GM12878 (cell line): ENCODE data around the gene PLAC9. TPM values are rescaled to one million over a fixed set of nuclear protein-coding genes. Genes with fewer than 3 reads are reported as not detected.

ENCODE experiments used
- ATAC-seq: fragments of 200-7000 bp; cut with Tn5 transposase; 3 replicates; pipeline ENCODE4 v1.9.1; 2020; ENCODE audit warnings: mild to moderate bottlenecking, moderate library complexity
- BruUV-seq: library from RNA; stranded (reverse); fragments of 400-500 nt; replicated peaks from 2 replicates; lab custom pipeline; 2021; lab: Mats Ljungman, UMichigan
- CTCF ChIA-PET: fragments of 300-600 bp; sonication (Branson Sonifier 250); formaldehyde crosslinking; extraction: SDS; loops from one replicate; lab custom pipeline; 2021; ENCODE audit warnings: inconsistent platforms; lab: Yijun Ruan, JAX
- POLR2A ChIA-PET: fragments of 350-600 bp; formaldehyde crosslinking; extraction: SDS; loops from one replicate; lab custom pipeline; 2021; ENCODE audit warnings: inconsistent platforms; lab: Charles Lee
- RAD21 ChIA-PET: fragments of 300-600 bp; sonication (Branson Sonifier 250); formaldehyde crosslinking; loops from one replicate; lab custom pipeline; 2023; ENCODE audit warnings: antibody characterized with exemption; ENCODE audit not compliant: unreplicated experiment; lab: Charles Lee
- SMC1A ChIA-PET: fragments of 300-600 bp; sonication (Branson Sonifier 250); formaldehyde crosslinking; loops from one replicate; lab custom pipeline; 2023; ENCODE audit not compliant: unreplicated experiment, uncharacterized antibody; lab: Charles Lee
- DNase-seq: peaks from one replicate; pipeline ENCODE4 v3.0.0-alpha.2; 2011; ENCODE audit warnings: low read depth, low spot score
- FAIRE-seq: peaks from 3 replicates; lab custom pipeline; 2011; peaks lifted over from hg19 to GRCh38; lab: Jason Lieb, UNC
- H2AFZ ChIP-seq: 2 replicates; pipeline ENCODE4 v1.6.0; 2011; ENCODE audit warnings: low read depth, low read length, control low read depth; ENCODE audit not compliant: control insufficient read depth
- H3K27ac ChIP-seq: 2 replicates; pipeline ENCODE4 v1.5.1; 2011; ENCODE audit warnings: control low read depth; ENCODE audit not compliant: control insufficient read depth, insufficient read depth
- H3K27me3 ChIP-seq, 2 experiments: replicated peaks in 1 of 2; 2 replicates each; pipeline versions ENCODE4 v1.6.0 to v1.6.1; 2011; ENCODE audit warnings: low read length in 1 of 2; ENCODE audit not compliant: control insufficient read depth in 2 of 2, insufficient read depth in 2 of 2
- H3K36me3 ChIP-seq, 2 experiments: 2 replicates each; pipeline ENCODE4 v1.5.1; 2011; ENCODE audit warnings: low read length in 1 of 2; ENCODE audit not compliant: control insufficient read depth in 2 of 2, insufficient read depth in 2 of 2
- H3K4me1 ChIP-seq: 2 replicates; pipeline ENCODE4 v1.6.1; 2011; ENCODE audit warnings: mild to moderate bottlenecking, low read length, moderate library complexity, mixed read lengths; ENCODE audit not compliant: control insufficient read depth, insufficient read depth
- H3K4me2 ChIP-seq: 2 replicates; pipeline ENCODE4 v1.6.0; 2011; ENCODE audit warnings: control low read depth; ENCODE audit not compliant: control insufficient read depth, insufficient read depth
- H3K4me3 ChIP-seq: fragments of 200-600 bp; sonication (generic); 2 replicates; pipeline ENCODE4 v1.5.1; 2016
- H3K79me2 ChIP-seq: 2 replicates; pipeline ENCODE4 v1.6.0; 2011; ENCODE audit warnings: low read length; ENCODE audit not compliant: control insufficient read depth, insufficient read depth
- H3K9ac ChIP-seq: 2 replicates; pipeline ENCODE4 v1.8.0; 2011; ENCODE audit warnings: low read length, control low read depth, mixed read lengths; ENCODE audit not compliant: control insufficient read depth, insufficient read depth
- H3K9me3 ChIP-seq: replicated peaks from 3 replicates; pipeline ENCODE4 v1.5.1; 2011; ENCODE audit warnings: mild to moderate bottlenecking, low read length; ENCODE audit not compliant: control insufficient read depth, insufficient read depth
- H4K20me1 ChIP-seq: 2 replicates; pipeline ENCODE4 v1.6.0; 2011; ENCODE audit not compliant: control insufficient read depth, insufficient read depth
- BACH1 ChIP-seq: fragments of 450-650 bp; IDR thresholded peaks from 2 replicates; pipeline ENCODE4 v1.6.1; 2017; ENCODE audit warnings: mild to moderate bottlenecking, borderline replicate concordance
- BCLAF1 ChIP-seq: fragments of 450-650 bp; IDR thresholded peaks from 2 replicates; pipeline ENCODE4 v1.6.1; 2017; ENCODE audit warnings: antibody characterized with exemption, mild to moderate bottlenecking, moderate library complexity
- CHD2 ChIP-seq: IDR thresholded peaks from 2 replicates; pipeline ENCODE4 v1.6.1; 2011; ENCODE audit warnings: low read depth, low read length, improper control_type of control experiment, borderline replicate concordance
- CREB1 ChIP-seq: IDR thresholded peaks from 2 replicates; pipeline ENCODE4 v1.6.1; 2012; ENCODE audit warnings: low read depth, mild to moderate bottlenecking, inconsistent platforms
- DPF2 ChIP-seq: fragments of 450-650 bp; IDR thresholded peaks from 2 replicates; pipeline ENCODE4 v1.6.1; 2017; ENCODE audit warnings: mild to moderate bottlenecking
- HDAC6 ChIP-seq: fragments of 200-600 bp; sonication (generic); IDR thresholded peaks from one replicate; pipeline ENCODE4 v1.8.0; 2017; ENCODE audit warnings: antibody characterized with exemption; ENCODE audit not compliant: unreplicated experiment
- SRF ChIP-seq, 2 experiments: IDR thresholded peaks; 2 replicates each; pipeline ENCODE4 v1.6.1; 2011; ENCODE audit warnings: low read depth in 2 of 2, low read length in 2 of 2, mild to moderate bottlenecking in 1 of 2, moderate library complexity in 1 of 2
- TARDBP ChIP-seq: IDR thresholded peaks from 2 replicates; pipeline ENCODE4 v1.6.1; 2016; ENCODE audit warnings: borderline replicate concordance
- WRNIP1 ChIP-seq: IDR thresholded peaks from 2 replicates; pipeline ENCODE4 v1.6.1; 2011; ENCODE audit warnings: low read depth, low read length, improper control_type of control experiment, borderline replicate concordance
- WGBS: methylation state at CpG from one replicate; pipeline ENCODE4 v1.1.6; 2016; ENCODE audit warnings: low lambda C conversion rate; ENCODE audit not compliant: insufficient replicate concordance, insufficient coverage; ENCODE audit errors: missing lambda C conversion rate; 5-methylcytosine and 5-hydroxymethylcytosine counted together
- in situ Hi-C: fragments of 300-500 bp; cut with MboI; formaldehyde crosslinking; loops from 9 replicates; pipeline ENCODE4 v1.14.3; 2018; ENCODE audit warnings: mixed read lengths
- intact Hi-C: fragments of 100-400 bp; cut with micrococcal nuclease; formaldehyde crosslinking; loops from one replicate; pipeline ENCODE4 v1.14.2; 2022; ENCODE audit not compliant: unreplicated experiment
- polyA plus RNA-seq, 11 experiments: library from polyadenylated mRNA; depleted of rRNA in 4 of 11; unstranded in 6 of 11; stranded (reverse) in 5 of 11; fragments of >200 nt; fragmentation: Nextera tagmentation in 4 of 11; fragmentation: Illumina TruSeq in 1 of 11; extraction: Ambion mirVana in 4 of 11; extraction: Trizol in 1 of 11; gene quantifications; 1 replicate in 1 of 11; 2 replicates in 10 of 11; pipeline versions ENCODE4 v1.2.1 to v1.2.3, GENCODE V29; 2011 to 2016; ENCODE audit warnings: inconsistent platforms in 2 of 11, missing spikeins in 2 of 11, low read depth in 1 of 11
- total RNA-seq, 4 experiments: library from RNA; depleted of rRNA in 3 of 4; stranded (reverse); fragments of >200 nt in 3 of 4; fragmentation: Illumina TruSeq in 1 of 4; extraction: Trizol in 1 of 4; gene quantifications; 2 replicates each; pipeline versions ENCODE4 v1.2.1 to v1.2.3, GENCODE V29; 2013 to 2021
- TF ChIP-seq, protein P1 (sequence below): fragments of 450-650 bp; formaldehyde crosslinking; IDR thresholded peaks from 2 replicates; pipeline ENCODE4 v1.4.0; 2020; ENCODE audit warnings: mild to moderate bottlenecking, moderate library complexity
- TF ChIP-seq, protein P2 (sequence below): IDR thresholded peaks from 2 replicates; pipeline ENCODE4 v1.6.1; 2012; ENCODE audit warnings: low read depth, low read length, improper control_type of control experiment
- TF ChIP-seq, protein P3 (sequence below): fragments of 450-650 bp; IDR thresholded peaks from 2 replicates; pipeline ENCODE4 v1.6.1; 2017; ENCODE audit warnings: mild to moderate bottlenecking, low read depth, inconsistent platforms; ENCODE audit not compliant: poor library complexity, severe bottlenecking

The PLAC9 gene
- total and polyA plus RNA-seq, 10 of the 15 experiments (the other 5 are each of a cell fraction or from before 2014, with no cell fraction given), result not detected

DNA sequence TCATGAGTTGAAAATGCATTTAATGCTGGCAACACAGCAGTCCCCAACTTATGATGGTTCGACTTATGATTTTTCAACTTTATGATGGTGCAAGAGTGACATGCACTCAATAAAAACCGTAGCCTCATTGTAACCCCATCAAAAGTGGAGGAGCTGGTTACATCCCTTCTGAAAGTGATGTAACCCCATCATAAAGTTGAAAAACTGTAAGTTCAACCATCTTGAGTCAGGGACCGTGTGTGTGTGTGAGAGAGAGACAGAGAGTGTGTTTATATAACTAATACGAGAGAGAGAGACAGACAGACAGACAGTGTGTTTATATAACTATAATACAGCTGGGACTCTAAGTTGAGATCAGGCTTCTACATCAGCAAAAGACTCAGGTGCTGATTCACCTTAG is 51.8 kb downstream of the PLAC9 start (continued):
- TF ChIP-seq, protein P1, sequence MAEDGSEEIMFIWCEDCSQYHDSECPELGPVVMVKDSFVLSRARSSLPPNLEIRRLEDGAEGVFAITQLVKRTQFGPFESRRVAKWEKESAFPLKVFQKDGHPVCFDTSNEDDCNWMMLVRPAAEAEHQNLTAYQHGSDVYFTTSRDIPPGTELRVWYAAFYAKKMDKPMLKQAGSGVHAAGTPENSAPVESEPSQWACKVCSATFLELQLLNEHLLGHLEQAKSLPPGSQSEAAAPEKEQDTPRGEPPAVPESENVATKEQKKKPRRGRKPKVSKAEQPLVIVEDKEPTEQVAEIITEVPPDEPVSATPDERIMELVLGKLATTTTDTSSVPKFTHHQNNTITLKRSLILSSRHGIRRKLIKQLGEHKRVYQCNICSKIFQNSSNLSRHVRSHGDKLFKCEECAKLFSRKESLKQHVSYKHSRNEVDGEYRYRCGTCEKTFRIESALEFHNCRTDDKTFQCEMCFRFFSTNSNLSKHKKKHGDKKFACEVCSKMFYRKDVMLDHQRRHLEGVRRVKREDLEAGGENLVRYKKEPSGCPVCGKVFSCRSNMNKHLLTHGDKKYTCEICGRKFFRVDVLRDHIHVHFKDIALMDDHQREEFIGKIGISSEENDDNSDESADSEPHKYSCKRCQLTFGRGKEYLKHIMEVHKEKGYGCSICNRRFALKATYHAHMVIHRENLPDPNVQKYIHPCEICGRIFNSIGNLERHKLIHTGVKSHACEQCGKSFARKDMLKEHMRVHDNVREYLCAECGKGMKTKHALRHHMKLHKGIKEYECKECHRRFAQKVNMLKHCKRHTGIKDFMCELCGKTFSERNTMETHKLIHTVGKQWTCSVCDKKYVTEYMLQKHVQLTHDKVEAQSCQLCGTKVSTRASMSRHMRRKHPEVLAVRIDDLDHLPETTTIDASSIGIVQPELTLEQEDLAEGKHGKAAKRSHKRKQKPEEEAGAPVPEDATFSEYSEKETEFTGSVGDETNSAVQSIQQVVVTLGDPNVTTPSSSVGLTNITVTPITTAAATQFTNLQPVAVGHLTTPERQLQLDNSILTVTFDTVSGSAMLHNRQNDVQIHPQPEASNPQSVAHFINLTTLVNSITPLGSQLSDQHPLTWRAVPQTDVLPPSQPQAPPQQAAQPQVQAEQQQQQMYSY (CRISPR knock-in tag), result no peak
- no peak for TF ChIP-seq CHD2
- TF ChIP-seq, protein P2, sequence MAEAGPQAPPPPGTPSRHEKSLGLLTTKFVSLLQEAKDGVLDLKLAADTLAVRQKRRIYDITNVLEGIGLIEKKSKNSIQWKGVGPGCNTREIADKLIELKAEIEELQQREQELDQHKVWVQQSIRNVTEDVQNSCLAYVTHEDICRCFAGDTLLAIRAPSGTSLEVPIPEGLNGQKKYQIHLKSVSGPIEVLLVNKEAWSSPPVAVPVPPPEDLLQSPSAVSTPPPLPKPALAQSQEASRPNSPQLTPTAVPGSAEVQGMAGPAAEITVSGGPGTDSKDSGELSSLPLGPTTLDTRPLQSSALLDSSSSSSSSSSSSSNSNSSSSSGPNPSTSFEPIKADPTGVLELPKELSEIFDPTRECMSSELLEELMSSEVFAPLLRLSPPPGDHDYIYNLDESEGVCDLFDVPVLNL, result no peak
- no peak for TF ChIP-seq SRF (IDR thresholded peaks at IDR 0.05; ENCODE audit: low read depth in 2 of 2, low read length in 2 of 2)
- no peak for TF ChIP-seq CREB1

- FAIRE-seq (no peak), ATAC-seq (no peak), DNase-seq (no peak)
- SMC1A ChIA-PET, result interaction anchor here (1.0 to 2.6 kb wide), 5 partner anchors 11 to 42 kb away, joined by 4 to 9 read pairs (median 7); no protein-coding TSS in a partner anchor
- over 99% methylated on average over 5 of the region's 5 CpGs for WGBS
- H3K9ac ChIP-seq, result no peak overlapping the region
- CTCF ChIA-PET, result interaction anchor here (1.0 to 1.7 kb wide), 4 partner anchors 11 to 37 kb away, joined by 4 to 8 read pairs (median 5); no protein-coding TSS in a partner anchor
- H3K27me3 ChIP-seq, result no peaks in the 10 kb centered on the region
- no peak overlapping the region for H3K27ac ChIP-seq
- H2AFZ ChIP-seq, result no peak overlapping the region
- H4K20me1 ChIP-seq, result no peaks in the 10 kb centered on the region
- peaks cover 3 to 8% of the 10 kb centered on the region in 2 experiments; a peak in 3 of 4 replicates for H3K36me3 ChIP-seq
- RAD21 ChIA-PET, result interaction anchor here (2.2 kb wide), 1 partner anchor 18 kb away, joined by 12 read pairs; no protein-coding TSS in a partner anchor
- no peak overlapping the region for H3K4me2 ChIP-seq
- peaks cover 22% of the 10 kb centered on the region for H3K4me1 ChIP-seq
- no peak overlapping the region for H3K4me3 ChIP-seq
- POLR2A ChIA-PET, result no interaction called here
- no TSS peak for BruUV-seq
- intact Hi-C loops, result no loop called here
- peaks cover 39% of the 10 kb centered on the region for H3K79me2 ChIP-seq
- in situ Hi-C loops, result no loop called here
- H3K9me3 ChIP-seq, result no peaks in the 10 kb centered on the region
- TF ChIP-seq HDAC6, result no peak
- TF ChIP-seq BCLAF1, result no peak
- no peak for TF ChIP-seq TARDBP
- TF ChIP-seq BACH1, result no peak
- TF ChIP-seq, protein P3, sequence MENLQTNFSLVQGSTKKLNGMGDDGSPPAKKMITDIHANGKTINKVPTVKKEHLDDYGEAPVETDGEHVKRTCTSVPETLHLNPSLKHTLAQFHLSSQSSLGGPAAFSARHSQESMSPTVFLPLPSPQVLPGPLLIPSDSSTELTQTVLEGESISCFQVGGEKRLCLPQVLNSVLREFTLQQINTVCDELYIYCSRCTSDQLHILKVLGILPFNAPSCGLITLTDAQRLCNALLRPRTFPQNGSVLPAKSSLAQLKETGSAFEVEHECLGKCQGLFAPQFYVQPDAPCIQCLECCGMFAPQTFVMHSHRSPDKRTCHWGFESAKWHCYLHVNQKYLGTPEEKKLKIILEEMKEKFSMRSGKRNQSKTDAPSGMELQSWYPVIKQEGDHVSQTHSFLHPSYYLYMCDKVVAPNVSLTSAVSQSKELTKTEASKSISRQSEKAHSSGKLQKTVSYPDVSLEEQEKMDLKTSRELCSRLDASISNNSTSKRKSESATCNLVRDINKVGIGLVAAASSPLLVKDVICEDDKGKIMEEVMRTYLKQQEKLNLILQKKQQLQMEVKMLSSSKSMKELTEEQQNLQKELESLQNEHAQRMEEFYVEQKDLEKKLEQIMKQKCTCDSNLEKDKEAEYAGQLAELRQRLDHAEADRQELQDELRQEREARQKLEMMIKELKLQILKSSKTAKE, result no peak
- TF ChIP-seq WRNIP1, result no peak
- TF ChIP-seq DPF2, result no peak
These were observed 53.2 kb downstream of the PLAC9 start for GRCh38 chr10:80185578-80186299.
